ENCODE data around the gene ZNF330. TPM values are rescaled to one million over a fixed set of nuclear protein-coding genes. Genes with fewer than 3 reads are reported as not detected.
"Not testable (repeated sequence)": the region's sequence is repeated elsewhere in the genome, so short reads cannot be mapped to it uniquely, and the experiment has no call there.

Gene ZNF330
- total and polyA plus RNA-seq, 10 of the 15 experiments (the other 5 are each of a cell fraction or from before 2014, with no cell fraction given), result 31.3 to 57.6 (median 44.3) TPM

DNA sequence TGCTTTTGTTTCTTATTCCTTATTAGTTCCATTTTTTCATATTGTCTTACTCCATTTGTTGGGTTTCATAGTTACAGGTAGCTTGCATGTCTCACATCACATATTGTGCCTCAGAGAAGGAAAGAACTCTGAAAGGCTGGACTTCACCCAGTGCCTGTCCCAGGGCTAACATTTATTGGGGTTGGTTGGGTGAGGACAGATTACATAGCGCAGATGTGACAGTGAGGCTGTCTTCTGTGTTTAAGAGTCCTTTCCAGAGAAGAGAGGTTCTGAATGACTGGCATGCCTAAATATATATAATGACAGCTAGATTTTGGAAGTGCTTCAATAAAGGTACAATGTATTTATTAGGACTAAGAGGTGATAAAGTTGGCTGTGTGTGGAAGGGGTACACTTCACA lies 2.7 kb downstream of the ZNF330 start (continued):
- TF ChIP-seq DPF2 (IDR thresholded peaks at IDR 0.05) (no peak), PAX8 (IDR thresholded peaks at IDR 0.05) (no peak), WRNIP1 (IDR thresholded peaks at IDR 0.05; ENCODE audit: borderline replicate concordance, low read depth, low read length) (no peak), EZH2 (IDR thresholded peaks at IDR 0.05; ENCODE audit: borderline replicate concordance, control insufficient read depth, low read depth, low read length) (no peak), TAF1 (IDR thresholded peaks at IDR 0.05; ENCODE audit: borderline replicate concordance, low read depth, low read length) (no peak)
- TF ChIP-seq, protein P1, sequence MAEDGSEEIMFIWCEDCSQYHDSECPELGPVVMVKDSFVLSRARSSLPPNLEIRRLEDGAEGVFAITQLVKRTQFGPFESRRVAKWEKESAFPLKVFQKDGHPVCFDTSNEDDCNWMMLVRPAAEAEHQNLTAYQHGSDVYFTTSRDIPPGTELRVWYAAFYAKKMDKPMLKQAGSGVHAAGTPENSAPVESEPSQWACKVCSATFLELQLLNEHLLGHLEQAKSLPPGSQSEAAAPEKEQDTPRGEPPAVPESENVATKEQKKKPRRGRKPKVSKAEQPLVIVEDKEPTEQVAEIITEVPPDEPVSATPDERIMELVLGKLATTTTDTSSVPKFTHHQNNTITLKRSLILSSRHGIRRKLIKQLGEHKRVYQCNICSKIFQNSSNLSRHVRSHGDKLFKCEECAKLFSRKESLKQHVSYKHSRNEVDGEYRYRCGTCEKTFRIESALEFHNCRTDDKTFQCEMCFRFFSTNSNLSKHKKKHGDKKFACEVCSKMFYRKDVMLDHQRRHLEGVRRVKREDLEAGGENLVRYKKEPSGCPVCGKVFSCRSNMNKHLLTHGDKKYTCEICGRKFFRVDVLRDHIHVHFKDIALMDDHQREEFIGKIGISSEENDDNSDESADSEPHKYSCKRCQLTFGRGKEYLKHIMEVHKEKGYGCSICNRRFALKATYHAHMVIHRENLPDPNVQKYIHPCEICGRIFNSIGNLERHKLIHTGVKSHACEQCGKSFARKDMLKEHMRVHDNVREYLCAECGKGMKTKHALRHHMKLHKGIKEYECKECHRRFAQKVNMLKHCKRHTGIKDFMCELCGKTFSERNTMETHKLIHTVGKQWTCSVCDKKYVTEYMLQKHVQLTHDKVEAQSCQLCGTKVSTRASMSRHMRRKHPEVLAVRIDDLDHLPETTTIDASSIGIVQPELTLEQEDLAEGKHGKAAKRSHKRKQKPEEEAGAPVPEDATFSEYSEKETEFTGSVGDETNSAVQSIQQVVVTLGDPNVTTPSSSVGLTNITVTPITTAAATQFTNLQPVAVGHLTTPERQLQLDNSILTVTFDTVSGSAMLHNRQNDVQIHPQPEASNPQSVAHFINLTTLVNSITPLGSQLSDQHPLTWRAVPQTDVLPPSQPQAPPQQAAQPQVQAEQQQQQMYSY (CRISPR knock-in tag; IDR thresholded peaks at IDR 0.05), result no peak
- TF ChIP-seq, protein P2, sequence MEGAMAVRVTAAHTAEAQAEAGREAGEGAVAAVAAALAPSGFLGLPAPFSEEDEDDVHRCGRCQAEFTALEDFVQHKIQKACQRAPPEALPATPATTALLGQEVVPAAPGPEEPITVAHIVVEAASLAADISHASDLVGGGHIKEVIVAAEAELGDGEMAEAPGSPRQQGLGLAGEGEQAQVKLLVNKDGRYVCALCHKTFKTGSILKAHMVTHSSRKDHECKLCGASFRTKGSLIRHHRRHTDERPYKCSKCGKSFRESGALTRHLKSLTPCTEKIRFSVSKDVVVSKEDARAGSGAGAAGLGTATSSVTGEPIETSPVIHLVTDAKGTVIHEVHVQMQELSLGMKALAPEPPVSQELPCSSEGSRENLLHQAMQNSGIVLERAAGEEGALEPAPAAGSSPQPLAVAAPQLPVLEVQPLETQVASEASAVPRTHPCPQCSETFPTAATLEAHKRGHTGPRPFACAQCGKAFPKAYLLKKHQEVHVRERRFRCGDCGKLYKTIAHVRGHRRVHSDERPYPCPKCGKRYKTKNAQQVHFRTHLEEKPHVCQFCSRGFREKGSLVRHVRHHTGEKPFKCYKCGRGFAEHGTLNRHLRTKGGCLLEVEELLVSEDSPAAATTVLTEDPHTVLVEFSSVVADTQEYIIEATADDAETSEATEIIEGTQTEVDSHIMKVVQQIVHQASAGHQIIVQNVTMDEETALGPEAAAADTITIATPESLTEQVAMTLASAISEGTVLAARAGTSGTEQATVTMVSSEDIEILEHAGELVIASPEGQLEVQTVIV (IDR thresholded peaks at IDR 0.05; ENCODE audit: borderline replicate concordance, partially characterized antibody), result no peak

DNA sequence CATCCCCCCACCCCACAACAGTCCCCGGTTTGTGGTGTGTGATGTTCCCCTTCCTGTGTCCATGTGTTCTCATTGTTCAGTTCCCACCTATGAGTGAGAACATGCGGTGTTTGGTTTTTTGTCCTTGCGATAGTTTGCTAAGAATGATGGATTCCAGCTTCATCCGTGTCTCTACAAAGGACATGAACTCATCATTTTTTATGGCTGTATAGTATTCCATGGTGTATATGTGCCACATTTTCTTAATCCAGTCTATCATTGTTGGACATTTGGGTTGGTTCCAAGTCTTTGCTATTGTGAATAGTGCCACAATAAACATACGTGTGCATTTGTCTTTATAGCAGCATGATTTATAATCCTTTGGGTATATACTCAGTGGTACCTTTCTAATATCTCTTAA lies 6.6 kb downstream of the ZNF330 start:
- H3K9me3 ChIP-seq (replicated peaks; ENCODE audit: control insufficient read depth, insufficient read depth, low read length); H2AFZ ChIP-seq (ENCODE audit: control insufficient read depth, low read depth, low read length); H3K4me3 ChIP-seq; H4K20me1 ChIP-seq (ENCODE audit: control insufficient read depth, insufficient read depth); RAD21 ChIA-PET (ENCODE audit: unreplicated experiment); H3K27ac ChIP-seq (ENCODE audit: control insufficient read depth, insufficient read depth); H3K27me3 ChIP-seq (replicated peaks in 1 of 2; ENCODE audit: control insufficient read depth in 2 of 2, insufficient read depth in 2 of 2, low read length in 1 of 2); H3K4me2 ChIP-seq (ENCODE audit: control insufficient read depth, insufficient read depth); BruUV-seq (replicated peaks); H3K4me1 ChIP-seq (ENCODE audit: control insufficient read depth, insufficient read depth, low read length); FAIRE-seq; CTCF ChIA-PET; in situ Hi-C loops (cut with MboI); H3K9ac ChIP-seq (ENCODE audit: control insufficient read depth, insufficient read depth, low read length); POLR2A ChIA-PET; DNase-seq (ENCODE audit: low read depth, low spot score); SMC1A ChIA-PET (ENCODE audit: uncharacterized antibody, unreplicated experiment); ATAC-seq: not testable (repeated sequence)
- H3K79me2 ChIP-seq (ENCODE audit: control insufficient read depth, insufficient read depth, low read length), result peaks cover 19% of the 10 kb centered on the region
- WGBS (ENCODE audit: insufficient coverage, insufficient replicate concordance, low lambda C conversion rate, missing lambda C conversion rate), result 99% methylated on average over 5 of the region's 5 CpGs
- intact Hi-C loops (cut with micrococcal nuclease; ENCODE audit: unreplicated experiment), result loop anchor here (10.0 kb wide), 2 partner anchors 408 to 488 kb away; partner anchors contain the start of gene IL15
- peaks cover 0 to 25% of the 10 kb centered on the region in 2 experiments for H3K36me3 ChIP-seq (ENCODE audit: control insufficient read depth in 2 of 2, insufficient read depth in 2 of 2, low read length in 1 of 2)

All from GM12878 (cell line).